K562 (cell line): ENCODE results near the gene PDF. TPM values are rescaled to one million over a fixed set of nuclear protein-coding genes. Genes with fewer than 3 reads are reported as not detected.

Source experiments
- ATF3 ChIP-seq, 2 experiments: fragments of 450-650 bp in 1 of 2; sonication (generic) in 1 of 2; formaldehyde crosslinking in 1 of 2; IDR thresholded peaks in 1 of 2; conservative IDR thresholded peaks in 1 of 2; 2 replicates each; pipeline versions ENCODE4 v1.6.1 to v1.8.1; 2016 to 2023; ENCODE audit warnings: mild to moderate bottlenecking in 2 of 2, moderate library complexity in 2 of 2, inconsistent platforms in 1 of 2, missing genetic modification reagents in 1 of 2
- CREB3 ChIP-seq: fragments of 450-650 bp; conservative IDR thresholded peaks from 2 replicates; pipeline ENCODE4 v1.6.1; 2016; ENCODE audit warnings: missing genetic modification characterization, low read depth, mild to moderate bottlenecking, missing compliant biosample characterization, moderate library complexity
- ETV5 ChIP-seq: sonication (generic); formaldehyde crosslinking; IDR thresholded peaks from 2 replicates; pipeline ENCODE4 v1.4.0; 2020; ENCODE audit warnings: low read depth, mild to moderate bottlenecking, missing genetic modification reagents
- MCM2 ChIP-seq: fragments of 450-650 bp; IDR thresholded peaks from 2 replicates; pipeline ENCODE4 v1.6.1; 2017; ENCODE audit warnings: low read depth, mild to moderate bottlenecking
- NEUROD1 ChIP-seq: fragments of 150-350 bp; IDR thresholded peaks from 2 replicates; pipeline ENCODE4 v1.6.1; 2014; ENCODE audit warnings: borderline replicate concordance, low read length, low read depth; ENCODE audit not compliant: partially characterized antibody
- PML ChIP-seq: IDR thresholded peaks from 2 replicates; pipeline ENCODE4 v1.6.1; 2012; ENCODE audit warnings: low read length, inconsistent platforms
- SIN3B ChIP-seq: fragments of 450-650 bp; IDR thresholded peaks from 2 replicates; pipeline ENCODE4 v1.6.1; 2017; ENCODE audit warnings: low read depth, mild to moderate bottlenecking, moderate library complexity
- SMAD4 ChIP-seq: fragments of 250-450 bp; sonication (Bioruptor Pico); conservative IDR thresholded peaks from 2 replicates; pipeline ENCODE4 v1.8.0; 2021; ENCODE audit warnings: inconsistent platforms, mild to moderate bottlenecking, moderate library complexity
- SMC3 ChIP-seq: conservative IDR thresholded peaks from 2 replicates; pipeline ENCODE4 v1.6.1; 2011; ENCODE audit warnings: low read depth, low read length, improper control_type of control experiment; ENCODE audit not compliant: insufficient read depth
- TBL1XR1 ChIP-seq, 2 experiments: IDR thresholded peaks; 2 replicates each; pipeline ENCODE4 v1.6.1; 2012; ENCODE audit warnings: improper control_type of control experiment in 2 of 2, low read length in 2 of 2, mild to moderate bottlenecking in 1 of 2
- TBP ChIP-seq: optimal IDR thresholded peaks from 2 replicates; pipeline ENCODE3; 2011; ENCODE audit warnings: low read depth, low read length, improper control_type of control experiment
- THAP12 ChIP-seq: fragments of 250-450 bp; sonication (Bioruptor Pico); IDR thresholded peaks from 2 replicates; pipeline ENCODE4 v1.9.0; 2021; ENCODE audit warnings: mild to moderate bottlenecking, inconsistent platforms
- UBTF ChIP-seq, 2 experiments: IDR thresholded peaks; 2 replicates each; pipeline ENCODE4 v1.6.1; 2012; ENCODE audit warnings: improper control_type of control experiment in 2 of 2, low read depth in 2 of 2, low read length in 2 of 2, borderline replicate concordance in 1 of 2
- ZFPM2 ChIP-seq: fragments of 250-450 bp; sonication (Bioruptor Pico); IDR thresholded peaks from 2 replicates; pipeline ENCODE4 v1.5.1; 2022; ENCODE audit warnings: mild to moderate bottlenecking
- ZHX1 ChIP-seq: fragments of 150-350 bp; conservative IDR thresholded peaks from 2 replicates; pipeline ENCODE4 v1.6.1; 2014; ENCODE audit warnings: low read length
- ZNF174 ChIP-seq: fragments of 250-450 bp; sonication (Bioruptor Pico); IDR thresholded peaks from 2 replicates; pipeline ENCODE4 v1.4.0; 2020; ENCODE audit warnings: mild to moderate bottlenecking
- polyA plus RNA-seq, 8 experiments: library from polyadenylated mRNA; depleted of rRNA in 4 of 8; stranded (reverse) in 5 of 8; unstranded in 3 of 8; fragments of >200 nt; fragmentation: Nextera tagmentation in 2 of 8; fragmentation: Illumina TruSeq in 1 of 8; extraction: Ambion mirVana in 2 of 8; extraction: Trizol in 1 of 8; gene quantifications; 2 replicates each; pipeline versions ENCODE4 v1.2.1 to v1.2.3, GENCODE V29; 2011 to 2014; ENCODE audit warnings: inconsistent platforms in 1 of 8, missing spikeins in 1 of 8
- total RNA-seq, 7 experiments: library from RNA; depleted of rRNA in 6 of 7; stranded (reverse); fragments of >200 nt in 6 of 7; fragmentation: Illumina TruSeq in 2 of 7; extraction: Trizol in 2 of 7; gene quantifications; 2 replicates each; pipeline versions ENCODE4 v1.2.1 to v1.2.3, GENCODE V29; 2011 to 2021; ENCODE audit warnings: low replicate concordance in 1 of 7

Gene PDF
- total and polyA plus RNA-seq, 9 of the 15 experiments (the other 6 are each of a cell fraction or from before 2014, with no cell fraction given), result 0.15 to 72.4 (median 5.6) TPM

- TF ChIP-seq SMC3 (peak; percentile 53), PML (peak; percentile 14; the same call in 1 of the 2 replicates), ATF3 (IDR thresholded peaks at IDR 0.05) (no peak), ATF3 (CRISPR knock-in tag; conservative IDR thresholded peaks at IDR 0.05) (no peak), SIN3B (peak; percentile 85), TBP (peak; percentile 61), ZFPM2 (CRISPR knock-in tag) (no peak), ZHX1 (no peak), SMAD4 (peak; percentile 34; the same call in 1 of the 2 replicates), CREB3 (tag) (peak; percentile 45; the same call in 1 of the 2 replicates), UBTF (IDR thresholded peaks at IDR 0.05; ENCODE audit: borderline replicate concordance in 1 of 2, low read depth in 2 of 2, low read length in 2 of 2) (peak; percentile 30 to 53; a peak in 1 of 4 replicates), TBL1XR1 (IDR thresholded peaks at IDR 0.05; ENCODE audit: low read length in 2 of 2) (peak in 1 of 2 experiments; percentile 22; a peak in 1 of 4 replicates), NEUROD1 (peak; percentile 25), THAP12 (CRISPR knock-in tag) (peak; percentile 97), ETV5 (CRISPR knock-in tag) (0 out of 2 replicates have a peak, but pooled peaks have one; percentile 34), MCM2 (no peak), ZNF174 (CRISPR knock-in tag) (no peak)
Observed at GRCh38 chr16:69310653-69311532, 19.5 kb downstream of the PDF start, which contains the start of gene VPS4A (continued).
